SK-N-MC (cell line): ENCODE results near the gene HS1BP3.

ENCODE experiments used
- DNase-seq: peaks from one replicate; pipeline ENCODE4 v3.0.0-alpha.2; 2011; ENCODE audit warnings: low read depth, low spot score
- H3K27ac ChIP-seq: fragments of 200-600 bp; sonication (generic); 2 replicates; pipeline ENCODE4 v1.5.1; 2016; ENCODE audit warnings: mixed run types
- H3K36me3 ChIP-seq: fragments of 200-600 bp; sonication (generic); 2 replicates; pipeline ENCODE4 v1.6.1; 2017; ENCODE audit warnings: antibody characterized with exemption, low read length, mixed read lengths; ENCODE audit not compliant: insufficient read depth
- H3K4me3 ChIP-seq: fragments of 200-600 bp; sonication (generic); 2 replicates; pipeline ENCODE4 v1.5.1; 2016
- H3K9ac ChIP-seq: fragments of 200-600 bp; sonication (generic); 2 replicates; pipeline ENCODE4 v1.8.0; 2017; ENCODE audit warnings: mixed run types, mixed read lengths; ENCODE audit not compliant: insufficient read length
- H3K9me3 ChIP-seq: fragments of 200-600 bp; sonication (generic); 2 replicates; pipeline ENCODE4 v1.6.1; 2017; ENCODE audit warnings: low read depth, mild to moderate bottlenecking, antibody characterized with exemption, low read length, moderate library complexity, mixed read lengths
- EZH2 ChIP-seq: fragments of 200-600 bp; sonication (generic); IDR thresholded peaks from one replicate; pipeline ENCODE4 v1.6.1; 2017; ENCODE audit warnings: antibody characterized with exemption
- FOXP2 ChIP-seq: optimal IDR thresholded peaks from 2 replicates; pipeline ENCODE3; 2011; ENCODE audit warnings: mild to moderate bottlenecking, moderate library complexity; ENCODE audit not compliant: insufficient read depth; ENCODE audit errors: extremely low read length, control extremely low read depth
- POLR2AphosphoS5 ChIP-seq: IDR thresholded peaks from 2 replicates; pipeline ENCODE4 v1.6.1; 2012; ENCODE audit warnings: mild to moderate bottlenecking, low read depth, low read length, borderline replicate concordance

HS1BP3 gene

DNA sequence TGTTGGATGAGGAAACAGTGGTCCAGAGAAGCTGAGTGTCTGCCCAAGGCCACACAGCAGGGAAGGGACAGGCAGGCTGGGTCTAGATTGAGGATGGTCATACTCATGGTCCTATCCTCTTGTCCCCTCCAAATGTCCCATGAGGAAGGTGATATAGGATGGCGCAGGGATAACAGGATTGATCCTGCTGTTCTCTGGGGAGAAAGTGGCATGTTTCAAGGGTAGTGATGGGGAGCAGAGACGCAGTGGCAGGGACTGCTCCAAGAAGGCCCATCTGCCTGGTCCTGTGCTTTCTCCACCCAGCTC lies 24.6 kb downstream of the HS1BP3 start:
- Histone ChIP-seq H3K27ac (no peak overlapping the region), H3K9me3 (no peaks in the 10 kb centered on the region), H3K4me3 (no peak overlapping the region), H3K9ac (no peak overlapping the region), H3K36me3 (no peaks in the 10 kb centered on the region)
- no peak for DNase-seq
- TF ChIP-seq FOXP2 (no peak), EZH2 (no peak), POLR2AphosphoS5 (no peak)

- TF ChIP-seq EZH2 (no peak), POLR2AphosphoS5 (no peak), FOXP2 (no peak)
- H3K9ac ChIP-seq = no peak overlapping the region
- no peak overlapping the region for H3K27ac ChIP-seq
- H3K9me3 ChIP-seq = no peaks in the 10 kb centered on the region
- DNase-seq = no peak
- no peak overlapping the region for H3K4me3 ChIP-seq
- H3K36me3 ChIP-seq = no peaks in the 10 kb centered on the region
Measured at GRCh38 chr2:20625491-20626391, 25.2 kb downstream of the HS1BP3 start.

DNA sequence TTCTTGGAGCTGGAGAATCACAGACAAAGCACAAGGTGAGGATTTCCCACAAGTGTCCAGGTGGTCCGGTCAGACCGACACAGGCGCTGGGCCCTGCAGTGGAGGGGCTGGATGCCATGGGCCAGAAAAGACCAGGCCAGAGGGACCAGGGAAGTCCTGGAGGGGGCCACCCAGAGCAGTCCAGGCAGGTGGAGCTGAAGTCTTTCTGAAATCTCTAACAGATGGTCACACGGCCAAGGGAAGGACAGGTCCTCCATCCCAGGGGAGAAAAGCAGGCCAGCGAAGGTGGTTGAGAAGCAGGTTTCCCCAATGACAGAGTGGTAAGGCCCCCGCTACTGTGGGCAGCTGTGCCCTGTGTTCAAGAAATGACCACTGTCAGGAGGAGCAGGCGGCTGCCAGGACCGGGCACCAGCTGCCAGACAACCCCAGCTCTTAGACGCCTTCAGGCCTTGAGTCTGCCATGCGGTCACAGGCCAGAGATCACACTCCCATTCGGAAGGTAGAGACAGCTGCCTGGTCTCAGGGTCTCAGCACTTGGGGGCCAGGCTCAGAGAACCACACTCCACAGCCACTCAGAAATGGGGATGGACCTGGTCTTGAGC lies 25.9 kb downstream of the HS1BP3 start:
- no peak overlapping the region for H3K27ac ChIP-seq
- no peaks in the 10 kb centered on the region for H3K9me3 ChIP-seq
- H3K36me3 ChIP-seq = no peaks in the 10 kb centered on the region

DNA sequence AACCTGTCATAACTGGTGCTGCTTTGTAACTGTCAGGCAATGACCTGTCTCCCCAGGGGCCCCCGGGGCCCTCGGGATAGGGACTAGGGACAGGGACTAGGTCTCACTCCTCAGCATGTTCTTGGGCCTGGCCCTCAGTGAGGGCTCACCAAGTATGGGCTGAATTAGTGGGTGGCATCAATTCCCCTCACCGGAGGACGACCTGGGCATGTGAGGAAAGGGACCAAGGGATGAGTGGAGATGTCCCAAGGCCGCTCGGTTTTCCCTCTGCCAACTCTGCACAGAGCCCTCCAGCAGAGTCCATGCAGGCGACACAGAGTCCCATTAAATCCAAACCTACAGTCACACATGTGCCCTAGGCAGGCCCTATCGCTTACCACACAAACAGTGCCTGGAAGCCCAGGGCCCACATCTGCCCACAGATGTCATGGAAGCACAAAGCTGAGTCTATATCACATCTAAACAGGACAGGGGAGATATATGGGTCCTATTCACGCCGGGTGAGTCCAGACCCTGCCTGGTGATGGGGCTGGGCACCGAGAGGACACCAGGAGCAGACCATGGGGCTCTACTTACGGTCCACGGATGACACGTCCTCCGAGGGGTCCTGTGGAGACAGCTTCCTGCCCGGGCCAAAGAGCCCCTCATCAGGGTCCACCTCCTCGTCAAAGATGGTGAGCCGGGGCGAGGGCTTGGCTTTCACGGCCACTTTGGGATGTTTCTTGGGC lies 26.6 kb downstream of the HS1BP3 start:
- Histone ChIP-seq H3K36me3 (no peaks in the 10 kb centered on the region), H3K4me3 (no peak overlapping the region), H3K9me3 (no peaks in the 10 kb centered on the region), H3K27ac (no peak overlapping the region), H3K9ac (no peak overlapping the region)
- TF ChIP-seq EZH2 = no peak
- no peak for TF ChIP-seq FOXP2
- no peak for TF ChIP-seq POLR2AphosphoS5
- DNase-seq = no peak

More for the DNA sequence above, 25.9 kb downstream of the HS1BP3 start:
- Histone ChIP-seq H3K4me3 (no peak overlapping the region), H3K9ac (no peak overlapping the region)
- no peak for DNase-seq
- TF ChIP-seq EZH2 (no peak), FOXP2 (no peak), POLR2AphosphoS5 (no peak)

- Histone ChIP-seq H3K9me3 (no peaks in the 10 kb centered on the region), H3K9ac (no peak overlapping the region), H3K36me3 (no peaks in the 10 kb centered on the region), H3K4me3 (no peak overlapping the region), H3K27ac (no peak overlapping the region)
- no peak for DNase-seq
- TF ChIP-seq EZH2 = no peak
- no peak for TF ChIP-seq POLR2AphosphoS5
- no peak for TF ChIP-seq FOXP2
Measured at GRCh38 chr2:20623741-20624155, 27.1 kb downstream of the HS1BP3 start.

DNA sequence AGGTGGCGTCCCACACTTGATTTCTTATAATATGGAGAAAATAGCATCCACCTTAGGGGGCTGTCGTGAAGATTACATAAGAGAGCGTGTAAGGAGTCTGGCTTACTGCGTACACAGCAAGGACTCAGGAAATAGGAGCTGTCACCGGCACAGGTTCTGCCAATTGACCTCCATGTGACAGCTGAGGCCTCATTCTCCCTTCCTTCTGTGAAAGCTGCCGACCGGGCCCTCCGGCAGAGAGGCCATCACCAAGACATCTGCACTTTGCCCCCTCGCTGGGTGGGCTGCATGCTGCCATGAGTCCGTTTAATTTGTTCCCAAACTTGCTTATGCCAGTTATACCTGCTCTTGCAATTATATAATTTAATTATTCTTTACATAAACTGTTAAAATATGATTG lies 27.7 kb downstream of the HS1BP3 start:
- H3K9ac ChIP-seq = no peak overlapping the region
- TF ChIP-seq EZH2 = no peak
- no peak for TF ChIP-seq POLR2AphosphoS5
- no peak for TF ChIP-seq FOXP2
- no peak for DNase-seq
- no peak overlapping the region for H3K27ac ChIP-seq
- no peaks in the 10 kb centered on the region for H3K36me3 ChIP-seq
- no peak overlapping the region for H3K4me3 ChIP-seq
- H3K9me3 ChIP-seq = no peaks in the 10 kb centered on the region

GRCh38 chr2:20622731-20623130 lies 28.2 kb downstream of the HS1BP3 start:
- Histone ChIP-seq H3K4me3 (no peak overlapping the region), H3K27ac (no peak overlapping the region), H3K9ac (no peak overlapping the region), H3K9me3 (no peaks in the 10 kb centered on the region), H3K36me3 (no peaks in the 10 kb centered on the region)
- no peak for DNase-seq
- TF ChIP-seq FOXP2 = no peak
- TF ChIP-seq EZH2 = no peak
- no peak for TF ChIP-seq POLR2AphosphoS5

DNA sequence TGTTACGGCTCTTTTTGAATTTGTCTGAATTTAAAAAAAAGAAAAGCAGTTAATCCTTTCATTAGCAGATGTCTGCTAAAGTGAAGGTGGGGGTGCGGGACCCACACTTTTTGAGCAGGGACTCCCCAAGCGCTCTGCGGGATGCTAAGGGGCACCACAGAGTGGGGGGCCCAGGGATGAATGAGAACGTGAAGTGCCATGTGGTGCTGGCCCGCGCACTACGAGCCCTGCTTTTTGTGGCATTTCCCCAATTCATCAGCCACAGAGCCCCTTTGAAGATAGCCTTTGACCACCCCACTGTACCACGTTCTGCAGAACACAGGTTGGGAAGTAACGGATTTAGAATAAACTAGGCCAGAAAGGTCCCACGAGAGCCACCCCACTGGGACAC lies 28.6 kb downstream of the HS1BP3 start:
- Histone ChIP-seq H3K4me3 (no peak overlapping the region), H3K9me3 (no peaks in the 10 kb centered on the region), H3K9ac (no peak overlapping the region), H3K27ac (no peak overlapping the region), H3K36me3 (no peaks in the 10 kb centered on the region)
- no peak for DNase-seq
- TF ChIP-seq POLR2AphosphoS5 (no peak), FOXP2 (no peak), EZH2 (no peak)
